ENCODE measurements around the gene RNF44.

DNA sequence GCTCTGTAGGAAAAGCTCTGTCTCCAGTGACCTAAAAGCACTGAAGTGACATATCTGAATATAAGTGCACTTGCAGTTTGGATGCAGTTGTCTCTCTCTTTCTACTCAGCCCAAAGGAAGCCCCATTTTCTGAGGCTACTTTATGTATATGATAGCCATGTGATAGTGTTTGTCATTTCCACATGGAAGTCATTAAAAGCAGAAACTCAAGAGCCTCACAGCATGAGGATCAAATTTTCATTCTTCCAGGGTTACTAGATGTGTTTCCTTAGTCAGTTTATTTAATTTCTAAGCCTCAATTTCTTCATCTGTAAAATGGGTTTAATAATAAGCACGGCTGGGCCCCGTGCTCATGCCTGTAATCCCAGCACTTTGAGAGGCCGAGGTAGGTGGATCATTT is 36.7 kb downstream of the RNF44 start:
- TF ChIP-seq, protein P1, sequence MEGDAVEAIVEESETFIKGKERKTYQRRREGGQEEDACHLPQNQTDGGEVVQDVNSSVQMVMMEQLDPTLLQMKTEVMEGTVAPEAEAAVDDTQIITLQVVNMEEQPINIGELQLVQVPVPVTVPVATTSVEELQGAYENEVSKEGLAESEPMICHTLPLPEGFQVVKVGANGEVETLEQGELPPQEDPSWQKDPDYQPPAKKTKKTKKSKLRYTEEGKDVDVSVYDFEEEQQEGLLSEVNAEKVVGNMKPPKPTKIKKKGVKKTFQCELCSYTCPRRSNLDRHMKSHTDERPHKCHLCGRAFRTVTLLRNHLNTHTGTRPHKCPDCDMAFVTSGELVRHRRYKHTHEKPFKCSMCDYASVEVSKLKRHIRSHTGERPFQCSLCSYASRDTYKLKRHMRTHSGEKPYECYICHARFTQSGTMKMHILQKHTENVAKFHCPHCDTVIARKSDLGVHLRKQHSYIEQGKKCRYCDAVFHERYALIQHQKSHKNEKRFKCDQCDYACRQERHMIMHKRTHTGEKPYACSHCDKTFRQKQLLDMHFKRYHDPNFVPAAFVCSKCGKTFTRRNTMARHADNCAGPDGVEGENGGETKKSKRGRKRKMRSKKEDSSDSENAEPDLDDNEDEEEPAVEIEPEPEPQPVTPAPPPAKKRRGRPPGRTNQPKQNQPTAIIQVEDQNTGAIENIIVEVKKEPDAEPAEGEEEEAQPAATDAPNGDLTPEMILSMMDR (IDR thresholded peaks at IDR 0.05; ENCODE audit: low read length), result no peak
- TF ChIP-seq EZH2phosphoT487 (IDR thresholded peaks at IDR 0.05; ENCODE audit: low read length) (no peak), EZH2 (optimal IDR thresholded peaks at IDR 0.05; ENCODE audit: low read depth, low read length) (no peak)

Measured in MM.1S (cell line).